Pancreas (tissue), 10 donors: ENCODE data around the gene HTRA1. TPM values are rescaled to one million over a fixed set of nuclear protein-coding genes. Genes with fewer than 3 reads are reported as not detected.

ENCODE experiments used
- ATAC-seq, 4 donors: fragments of 200-7000 bp; cut with Tn5 transposase; one replicate each; pipeline versions ENCODE4 v1.8.0 to v1.9.1; 2020; ENCODE audit warnings: mild to moderate bottlenecking in 4 of 4, moderate library complexity in 4 of 4
- DNase-seq, 6 donors: peaks; one replicate each; pipeline ENCODE4 v3.0.0-alpha.2; 2020
- FAIRE-seq: peaks from 2 replicates; lab custom pipeline; 2012; peaks lifted over from hg19 to GRCh38; lab: Jason Lieb, UNC
- H3K27ac ChIP-seq, 4 donors: fragments of 200-600 bp; sonication (generic); 1 replicate in 3 of 4; 2 replicates in 1 of 4; pipeline versions ENCODE4 v1.5.0 to v1.8.0; 2020
- H3K27me3 ChIP-seq, 4 donors: fragments of 200-600 bp; one replicate each; pipeline ENCODE4 v1.8.0; 2021
- H3K36me3 ChIP-seq, 3 donors: fragments of 200-600 bp; sonication (generic) in 1 of 3; one replicate each; pipeline versions ENCODE4 v1.5.0 to v1.8.0; 2020 to 2021
- H3K4me1 ChIP-seq, 3 donors: fragments of 200-600 bp; one replicate each; pipeline ENCODE4 v1.8.0; 2021
- H3K4me3 ChIP-seq, 4 donors: fragments of 200-600 bp; sonication (generic) in 2 of 4; one replicate each; pipeline versions ENCODE4 v1.5.0 to v1.8.0; 2020 to 2021
- H3K9me3 ChIP-seq, 4 donors: fragments of 200-600 bp; one replicate each; pipeline ENCODE4 v1.8.0; 2021
- CTCF ChIP-seq, 4 donors: fragments of 200-600 bp; sonication (generic) in 3 of 4; IDR thresholded peaks; one replicate each; pipeline versions ENCODE4 v1.5.0 to v1.8.0; 2021; ENCODE audit warnings: antibody characterized with exemption in 4 of 4
- WGBS, 2 donors: extraction: QIAGEN DNeasy Blood & Tissue Kit; methylation state at CpG; one replicate each; pipeline ENCODE4 v1.1.7; 2013; 5-methylcytosine and 5-hydroxymethylcytosine counted together
- intact Hi-C, 3 donors: fragments of 100-400 bp; cut with DNase I; formaldehyde crosslinking; loops; one replicate each; pipeline versions ENCODE4 v1.11.1 to v1.14.2; 2022
- polyA plus RNA-seq, 2 donors: library from polyadenylated mRNA; stranded (reverse); fragments of 200-250 nt; gene quantifications; one replicate each; pipeline ENCODE4 v1.2.3, GENCODE V29; 2013
- total RNA-seq, 6 donors: library from RNA; stranded (reverse); fragmentation: NEBNext Ultra II Directional in 4 of 6; extraction: Animal tissue kit (Norgen Biotek cat#: 25700) in 4 of 6; gene quantifications; one replicate each; pipeline versions ENCODE4 v1.2.1 to v1.2.4, GENCODE V29; 2021 to 2023
- donor health status: healthy with polysubstance abuse.
- donor health status: DM: no; HTN: no; CAD: no; lungs with moderate emphysema.
- donor health status: DM: no; HTN: no; CAD: no.
- donor health status: control.
- donor health status: control.
- donor health status: Bipolar disorder and iron deficiency.
- donor health status: DM: yes; HTN: yes; CAD: no.
- donor health status: DM: no; HTN: no; CAD: no.
- donor health status: DM: no; HTN: no; CAD: no.
- donor health status: DM: yes; HTN: yes; CAD: no.

Gene HTRA1
- total and polyA plus RNA-seq, 8 donors: 10.4 to 83.0 (median 20.8) TPM

DNA sequence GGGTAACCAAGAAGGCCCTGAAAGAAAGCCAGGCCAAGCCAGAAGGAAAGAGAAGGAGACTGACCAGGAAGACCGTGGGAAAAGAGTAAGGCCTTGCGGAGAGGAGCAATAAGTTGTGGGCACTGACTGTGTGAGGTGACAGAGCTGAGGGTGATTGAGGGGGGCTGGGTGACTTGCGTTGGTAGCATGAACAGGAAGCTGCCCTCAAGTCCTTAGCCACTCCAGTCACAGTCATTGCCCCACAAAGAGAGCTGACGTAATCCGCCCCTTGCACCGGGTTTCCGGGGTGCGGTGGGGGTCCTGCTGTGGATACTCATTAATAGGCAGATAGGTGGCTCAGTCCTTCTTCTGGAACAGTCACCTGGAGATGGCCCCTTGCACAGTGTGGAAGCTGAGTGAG lies 83.1 kb downstream of the HTRA1 start:
- FAIRE-seq: no peak
- TF ChIP-seq CTCF (IDR thresholded peaks at IDR 0.05): no peak
- intact Hi-C loops: no loop called here
- Histone ChIP-seq H3K36me3 (no peaks in the 10 kb centered on the region), H3K4me1 (no peaks in the 10 kb centered on the region), H3K9me3 (no peaks in the 10 kb centered on the region), H3K27ac (no peak overlapping the region), H3K27me3 (no peaks in the 10 kb centered on the region), H3K4me3 (no peak overlapping the region)
- ATAC-seq: no peak
- 90 to 92% methylated on average over 8 of the region's 8 CpGs for WGBS, 2 donors
- no peak for DNase-seq

- FAIRE-seq (no peak), ATAC-seq (no peak)
- no peak overlapping the region for H3K4me3 ChIP-seq
Measured at GRCh38 chr10:122546242-122546641, 84.9 kb downstream of the HTRA1 start.

GRCh38 chr10:122548407-122549085 lies 87.2 kb downstream of the HTRA1 start:
- no peaks in the 10 kb centered on the region for H3K27me3 ChIP-seq
- no peaks in the 10 kb centered on the region for H3K9me3 ChIP-seq
- 73 to 78% methylated on average over 11 of the region's 11 CpGs for WGBS, 2 donors
- ATAC-seq (no peak), FAIRE-seq (no peak), DNase-seq (no peak)
- H3K4me3 ChIP-seq: no peak overlapping the region
- H3K4me1 ChIP-seq: no peaks in the 10 kb centered on the region
- intact Hi-C loops: no loop called here
- TF ChIP-seq CTCF (IDR thresholded peaks at IDR 0.05): no peak
- H3K36me3 ChIP-seq: no peaks in the 10 kb centered on the region
- H3K27ac ChIP-seq: no peak overlapping the region

More at GRCh38 chr10:122546242-122546641, 84.9 kb downstream of the HTRA1 start:
- 90 to 94% methylated on average over 8 of the region's 8 CpGs for WGBS, 2 donors
- TF ChIP-seq CTCF (IDR thresholded peaks at IDR 0.05): no peak
- intact Hi-C loops: no loop called here
- Histone ChIP-seq H3K36me3 (no peaks in the 10 kb centered on the region), H3K9me3 (no peaks in the 10 kb centered on the region), H3K27ac (no peak overlapping the region), H3K27me3 (no peaks in the 10 kb centered on the region), H3K4me1 (no peaks in the 10 kb centered on the region)
- no peak for DNase-seq

DNA sequence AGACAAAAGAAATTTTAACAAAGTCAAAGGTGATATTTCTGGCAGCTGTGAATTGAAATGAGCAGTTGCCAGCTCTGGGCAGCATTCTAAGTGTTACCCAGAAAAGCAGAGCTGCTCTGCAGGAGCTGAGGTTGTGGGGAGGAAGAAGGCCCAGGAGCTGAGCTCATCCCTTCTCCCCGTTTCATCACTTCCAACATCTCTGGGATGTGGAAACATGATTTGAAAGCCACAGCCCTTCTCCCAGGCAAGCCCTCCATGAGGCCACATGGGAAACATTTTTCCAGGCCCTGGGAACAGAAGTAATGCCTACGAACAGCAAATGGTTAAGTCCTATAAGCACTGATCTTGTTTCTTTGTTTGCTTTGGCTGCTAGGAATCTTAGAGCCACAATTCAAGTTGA lies 88.3 kb downstream of the HTRA1 start:
- ATAC-seq (no peak), FAIRE-seq (no peak), DNase-seq (no peak)
- WGBS, 2 donors: 88 to 95% methylated on average over 2 of the region's 2 CpGs
- Histone ChIP-seq H3K36me3 (no peaks in the 10 kb centered on the region), H3K9me3 (no peaks in the 10 kb centered on the region), H3K27ac (no peak overlapping the region), H3K4me1 (no peaks in the 10 kb centered on the region), H3K4me3 (no peak overlapping the region), H3K27me3 (no peaks in the 10 kb centered on the region)
- no peak for TF ChIP-seq CTCF (IDR thresholded peaks at IDR 0.05)
- intact Hi-C loops: no loop called here

DNA sequence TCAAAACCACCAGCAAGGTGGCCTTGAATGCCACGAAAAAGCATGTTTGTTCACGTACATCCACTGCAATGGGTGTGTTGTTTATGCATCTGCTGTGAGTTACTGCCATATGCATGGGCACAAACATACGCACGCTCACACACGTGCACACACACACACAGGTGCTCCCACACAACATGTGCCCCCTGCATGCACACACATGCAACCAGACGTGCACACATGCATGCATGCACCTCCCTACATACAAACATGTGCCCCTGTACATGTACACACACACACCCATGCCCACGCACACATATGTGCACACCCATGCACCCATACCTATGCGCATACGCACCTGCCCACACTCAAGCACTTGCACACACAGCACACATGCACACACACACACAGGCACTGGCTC lies 89.1 kb downstream of the HTRA1 start:
- H3K4me3 ChIP-seq: no peak overlapping the region
- DNase-seq: no peak
- peak in 1 of 4 donors; percentile 15 for ATAC-seq
- no peaks in the 10 kb centered on the region for H3K36me3 ChIP-seq
- H3K4me1 ChIP-seq: no peaks in the 10 kb centered on the region
- 92 to 98% methylated on average over 9 of the region's 9 CpGs for WGBS, 2 donors
- no peak overlapping the region for H3K27ac ChIP-seq
- no peak for FAIRE-seq
- H3K27me3 ChIP-seq: no peaks in the 10 kb centered on the region
- no peak for TF ChIP-seq CTCF (IDR thresholded peaks at IDR 0.05)
- no peaks in the 10 kb centered on the region for H3K9me3 ChIP-seq
- intact Hi-C loops: no loop called here
